A549 (cell line): Measurements from ENCODE around the gene RPTOR. TPM values are rescaled to one million over a fixed set of nuclear protein-coding genes. Genes with fewer than 3 reads are reported as not detected.

ENCODE experiments used
- ATAC-seq, 2 experiments: fragments of 200-7000 bp in 1 of 2; fragments of >200 bp in 1 of 2; cut with Nextera tagmentation in 1 of 2; cut with Tn5 transposase in 1 of 2; 3 replicates each; pipeline versions ENCODE4 v1.8.0 to v1.9.1; 2018 to 2020; ENCODE audit warnings: mild to moderate bottlenecking in 1 of 2, moderate library complexity in 1 of 2
- CTCF ChIA-PET: fragments of 300-600 bp; sonication (Branson Sonifier 250); formaldehyde crosslinking; extraction: SDS; loops from one replicate; lab custom pipeline; 2021; ENCODE audit warnings: antibody characterized with exemption, inconsistent platforms; lab: Yijun Ruan, JAX
- POLR2A ChIA-PET: fragments of 350-600 bp; formaldehyde crosslinking; extraction: SDS; loops from one replicate; lab custom pipeline; 2021; ENCODE audit warnings: antibody characterized with exemption, inconsistent platforms; lab: Yijun Ruan, JAX
- DNase-seq, 2 experiments: peaks; one replicate each; pipeline versions ENCODE4 v3.0.0 to v3.0.0-alpha.2; 2011 to 2016; ENCODE audit warnings: low read depth in 1 of 2, low spot score in 1 of 2
- FAIRE-seq: peaks from 2 replicates; lab custom pipeline; 2011; peaks lifted over from hg19 to GRCh38; lab: Jason Lieb, UNC
- H3K27ac ChIP-seq, 2 experiments: fragments of >200 bp; sonication (Bioruptor Twin); formaldehyde crosslinking; 3 replicates each; pipeline ENCODE4 v1.5.1; 2016 to 2017
- H3K4me1 ChIP-seq: fragments of >200 bp; sonication (Bioruptor Twin); formaldehyde crosslinking; 3 replicates; pipeline ENCODE4 v1.6.1; 2016
- H3K4me2 ChIP-seq: fragments of >200 bp; sonication (Bioruptor Twin); formaldehyde crosslinking; 3 replicates; pipeline ENCODE4 v1.6.1; 2016
- H3K4me3 ChIP-seq: fragments of >200 bp; sonication (Bioruptor Twin); formaldehyde crosslinking; 3 replicates; pipeline ENCODE4 v1.5.1; 2016
- H3K9me3 ChIP-seq: fragments of >200 bp; sonication (Bioruptor Twin); formaldehyde crosslinking; 3 replicates; pipeline ENCODE4 v1.6.1; 2016
- BCL3 ChIP-seq: fragments of >200 bp; sonication (Bioruptor Twin); formaldehyde crosslinking; IDR thresholded peaks from 3 replicates; pipeline ENCODE4 v1.6.1; 2016
- CBX8 ChIP-seq: fragments of 200-600 bp; sonication (generic); IDR thresholded peaks from 2 replicates; pipeline ENCODE4 v1.6.1; 2016
- CHD2 ChIP-seq: fragments of 150-350 bp; IDR thresholded peaks from 2 replicates; pipeline ENCODE4 v1.6.1; 2014; ENCODE audit warnings: low read length; ENCODE audit not compliant: partially characterized antibody
- EHF ChIP-seq: fragments of 250-450 bp; sonication (Bioruptor Pico); IDR thresholded peaks from 2 replicates; pipeline ENCODE4 v1.5.0; 2020; ENCODE audit warnings: mild to moderate bottlenecking
- ESRRA ChIP-seq: fragments of 150-350 bp; IDR thresholded peaks from 2 replicates; pipeline ENCODE4 v1.6.1; 2014; ENCODE audit warnings: mild to moderate bottlenecking, low read length, borderline replicate concordance
- FOSB ChIP-seq: fragments of 250-450 bp; sonication (Bioruptor Pico); IDR thresholded peaks from 2 replicates; pipeline ENCODE4 v1.5.0; 2020; ENCODE audit warnings: mild to moderate bottlenecking, moderate library complexity
- GATA3 ChIP-seq: IDR thresholded peaks from 2 replicates; pipeline ENCODE4 v1.6.1; 2012; ENCODE audit warnings: borderline replicate concordance
- HDAC2 ChIP-seq: fragments of 200-600 bp; sonication (generic); IDR thresholded peaks from 2 replicates; pipeline ENCODE4 v1.6.1; 2016
- HEYL ChIP-seq: fragments of 250-450 bp; sonication (Bioruptor Pico); IDR thresholded peaks from 2 replicates; pipeline ENCODE4 v1.8.0; 2021; ENCODE audit warnings: mild to moderate bottlenecking, moderate library complexity
- HOXA7 ChIP-seq: fragments of 250-450 bp; sonication (Bioruptor Pico); IDR thresholded peaks from 2 replicates; pipeline ENCODE4 v1.5.0; 2020; ENCODE audit warnings: mild to moderate bottlenecking, moderate library complexity
- HOXB13 ChIP-seq: fragments of 250-450 bp; sonication (Bioruptor Pico); IDR thresholded peaks from 2 replicates; pipeline ENCODE4 v1.5.0; 2020; ENCODE audit warnings: low read depth, mild to moderate bottlenecking, moderate library complexity
- JUNB ChIP-seq: fragments of >200 bp; sonication (Bioruptor Twin); formaldehyde crosslinking; IDR thresholded peaks from 2 replicates; pipeline ENCODE4 v1.6.1; 2016
- KDM1A ChIP-seq: fragments of 200-600 bp; sonication (generic); IDR thresholded peaks from 2 replicates; pipeline ENCODE4 v1.6.1; 2016; ENCODE audit warnings: low read depth, mild to moderate bottlenecking
- KDM5A ChIP-seq: fragments of 200-600 bp; sonication (generic); IDR thresholded peaks from 2 replicates; pipeline ENCODE4 v1.6.1; 2016; ENCODE audit warnings: antibody characterized with exemption, mild to moderate bottlenecking
- MAX ChIP-seq: IDR thresholded peaks from 2 replicates; pipeline ENCODE4 v1.6.1; 2012
- MAZ ChIP-seq: fragments of 150-350 bp; IDR thresholded peaks from 2 replicates; pipeline ENCODE4 v1.6.1; 2014; ENCODE audit warnings: antibody characterized with exemption, low read depth, low read length, borderline replicate concordance
- MYC ChIP-seq: IDR thresholded peaks from 2 replicates; pipeline ENCODE4 v1.6.1; 2012; ENCODE audit warnings: mild to moderate bottlenecking, inconsistent platforms, low read length, improper control_type of control experiment, borderline replicate concordance
- NFE2L2 ChIP-seq: fragments of 150-350 bp; conservative IDR thresholded peaks from 2 replicates; pipeline ENCODE4 v1.6.1; 2014; ENCODE audit warnings: low read length
- NR3C1 ChIP-seq: fragments of >200 bp; sonication (Bioruptor Twin); formaldehyde crosslinking; IDR thresholded peaks from 3 replicates; pipeline ENCODE4 v1.6.1; 2017
- POLR2A ChIP-seq: IDR thresholded peaks from 2 replicates; pipeline ENCODE4 v1.6.1; 2012; ENCODE audit warnings: mild to moderate bottlenecking, low read length
- RARB ChIP-seq: fragments of 250-450 bp; sonication (Bioruptor Pico); IDR thresholded peaks from 2 replicates; pipeline ENCODE4 v1.8.0; 2021; ENCODE audit warnings: mild to moderate bottlenecking, moderate library complexity
- RNF2 ChIP-seq: fragments of 200-600 bp; sonication (generic); IDR thresholded peaks from 2 replicates; pipeline ENCODE4 v1.6.1; 2016; ENCODE audit warnings: low read depth, mild to moderate bottlenecking, antibody characterized with exemption, moderate library complexity, borderline replicate concordance
- SREBF2 ChIP-seq: fragments of 450-650 bp; IDR thresholded peaks from 2 replicates; pipeline ENCODE4 v1.6.1; 2014; ENCODE audit warnings: mild to moderate bottlenecking, moderate library complexity
- TFCP2L1 ChIP-seq: fragments of 250-450 bp; sonication (Bioruptor Pico); IDR thresholded peaks from 2 replicates; pipeline ENCODE4 v1.5.0; 2021; ENCODE audit warnings: mild to moderate bottlenecking
- TP53 ChIP-seq: fragments of 250-450 bp; sonication (Bioruptor Pico); IDR thresholded peaks from 2 replicates; pipeline ENCODE4 v1.5.0; 2021; ENCODE audit warnings: mild to moderate bottlenecking, moderate library complexity
- ZC3H11A ChIP-seq: fragments of 450-650 bp; IDR thresholded peaks from 2 replicates; pipeline ENCODE4 v1.6.1; 2014; ENCODE audit warnings: antibody characterized with exemption, mild to moderate bottlenecking
- ZNF302 ChIP-seq: fragments of 250-450 bp; sonication (Bioruptor Pico); IDR thresholded peaks from 2 replicates; pipeline ENCODE4 v1.9.0; 2021; ENCODE audit warnings: inconsistent platforms, mild to moderate bottlenecking, moderate library complexity
- ZSCAN20 ChIP-seq: fragments of 250-450 bp; sonication (Bioruptor Pico); IDR thresholded peaks from 2 replicates; pipeline ENCODE4 v1.8.0; 2022; ENCODE audit warnings: mild to moderate bottlenecking, moderate library complexity
- WGBS: methylation state at CpG from one replicate; pipeline ENCODE4 v1.1.6; 2017; ENCODE audit errors: missing lambda C conversion rate; 5-methylcytosine and 5-hydroxymethylcytosine counted together
- polyA plus RNA-seq, 4 experiments: library from polyadenylated mRNA; depleted of rRNA in 3 of 4; stranded (reverse); fragments of >200 nt; fragmentation: RNase III in 1 of 4; extraction: RNeasy Plus Mini Kit Qiagen cat#74134 plus additional on column Dnase treatment in 1 of 4; gene quantifications; 2 replicates in 3 of 4; 3 replicates in 1 of 4; pipeline ENCODE4 v1.2.3, GENCODE V29; 2011 to 2017
- TF ChIP-seq, protein P1 (sequence below): fragments of 150-350 bp; IDR thresholded peaks from 2 replicates; pipeline ENCODE4 v1.6.1; 2014; ENCODE audit warnings: low read depth, mild to moderate bottlenecking, low read length
- TF ChIP-seq, protein P2 (sequence below): fragments of 250-450 bp; sonication (Bioruptor Pico); IDR thresholded peaks from 2 replicates; pipeline ENCODE4 v1.5.0; 2021; ENCODE audit warnings: mild to moderate bottlenecking, moderate library complexity, borderline replicate concordance

RPTOR gene
- polyA plus RNA-seq, 2 of the 4 experiments (the other 2 are of a cell fraction), result 10.8 to 27.1 TPM

DNA sequence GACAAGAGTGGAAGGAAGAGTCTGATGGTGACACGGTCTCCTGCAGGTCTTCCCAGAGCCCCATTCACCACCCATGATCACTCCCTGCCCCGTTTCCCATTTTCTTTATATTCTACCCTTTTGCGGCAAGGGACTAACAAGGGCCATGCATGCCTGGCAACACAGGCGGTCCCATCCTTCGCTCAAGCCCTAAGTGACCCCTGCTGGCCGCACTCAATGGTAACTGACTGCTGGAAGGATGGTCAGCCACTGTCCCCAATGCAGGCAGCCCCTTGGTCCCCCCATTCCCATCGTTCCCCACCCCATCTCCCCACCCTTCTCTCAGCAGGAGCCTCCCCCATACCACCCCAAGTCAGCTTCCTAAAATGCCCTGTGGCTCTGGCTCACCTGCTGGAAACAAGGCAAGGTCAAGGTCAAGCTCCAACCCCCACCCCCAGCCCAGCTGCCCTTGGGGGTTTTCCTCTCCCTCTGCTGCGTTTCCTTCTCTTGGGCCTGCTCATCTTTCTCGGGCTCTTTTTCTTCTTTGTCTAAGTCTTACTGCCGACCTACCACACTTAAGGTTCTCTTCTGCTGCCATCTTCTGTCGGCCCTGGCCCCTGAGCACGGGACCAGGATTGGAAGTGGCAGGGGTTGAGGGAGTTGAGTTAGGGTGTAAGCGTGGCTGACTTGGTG, 116.0 kb downstream of the RPTOR start:
- no peak for ATAC-seq
- Histone ChIP-seq H3K4me2 (no peak overlapping the region), H3K27ac (no peak overlapping the region), H3K4me3 (no peak overlapping the region), H3K4me1 (no peaks in the 10 kb centered on the region), H3K9me3 (peaks cover 19% of the 10 kb centered on the region)
- ChIA-PET POLR2A (no interaction called here), CTCF (interaction anchor here (1.0 to 3.0 kb wide), 3 partner anchors 11 to 85 kb away, joined by 3 to 9 read pairs (median 9); no protein-coding TSS in a partner anchor)
- no peak for DNase-seq
- TF ChIP-seq TFCP2L1 (CRISPR knock-in tag), result no peak
- no peak for TF ChIP-seq CHD2
- TF ChIP-seq GATA3, result no peak
- TF ChIP-seq HOXB13, result no peak
- no peak for TF ChIP-seq CBX8
- TF ChIP-seq, protein P1, sequence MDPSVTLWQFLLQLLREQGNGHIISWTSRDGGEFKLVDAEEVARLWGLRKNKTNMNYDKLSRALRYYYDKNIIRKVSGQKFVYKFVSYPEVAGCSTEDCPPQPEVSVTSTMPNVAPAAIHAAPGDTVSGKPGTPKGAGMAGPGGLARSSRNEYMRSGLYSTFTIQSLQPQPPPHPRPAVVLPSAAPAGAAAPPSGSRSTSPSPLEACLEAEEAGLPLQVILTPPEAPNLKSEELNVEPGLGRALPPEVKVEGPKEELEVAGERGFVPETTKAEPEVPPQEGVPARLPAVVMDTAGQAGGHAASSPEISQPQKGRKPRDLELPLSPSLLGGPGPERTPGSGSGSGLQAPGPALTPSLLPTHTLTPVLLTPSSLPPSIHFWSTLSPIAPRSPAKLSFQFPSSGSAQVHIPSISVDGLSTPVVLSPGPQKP, result no peak
- TF ChIP-seq ZC3H11A, result no peak
- no peak for TF ChIP-seq KDM1A
- TF ChIP-seq NR3C1, result no peak
- no peak for TF ChIP-seq EHF (CRISPR knock-in tag)
- no peak for TF ChIP-seq NFE2L2
- TF ChIP-seq MAX, result no peak
- no peak for TF ChIP-seq ZSCAN20 (CRISPR knock-in tag)
- no peak for TF ChIP-seq ZNF302 (CRISPR knock-in tag)
- no peak for TF ChIP-seq POLR2A
- no peak for TF ChIP-seq HDAC2
- no peak for TF ChIP-seq TP53 (CRISPR knock-in tag)
- no peak for TF ChIP-seq FOSB (CRISPR knock-in tag)
- no peak for TF ChIP-seq JUNB
- TF ChIP-seq MYC, result no peak
- 91% methylated on average over 12 of the region's 13 CpGs for WGBS
- FAIRE-seq, result no peak

- POLR2A ChIA-PET, result no interaction called here
- no peak for FAIRE-seq
Measured at GRCh38 chr17:80662557-80662956, 117.9 kb downstream of the RPTOR start.

DNA sequence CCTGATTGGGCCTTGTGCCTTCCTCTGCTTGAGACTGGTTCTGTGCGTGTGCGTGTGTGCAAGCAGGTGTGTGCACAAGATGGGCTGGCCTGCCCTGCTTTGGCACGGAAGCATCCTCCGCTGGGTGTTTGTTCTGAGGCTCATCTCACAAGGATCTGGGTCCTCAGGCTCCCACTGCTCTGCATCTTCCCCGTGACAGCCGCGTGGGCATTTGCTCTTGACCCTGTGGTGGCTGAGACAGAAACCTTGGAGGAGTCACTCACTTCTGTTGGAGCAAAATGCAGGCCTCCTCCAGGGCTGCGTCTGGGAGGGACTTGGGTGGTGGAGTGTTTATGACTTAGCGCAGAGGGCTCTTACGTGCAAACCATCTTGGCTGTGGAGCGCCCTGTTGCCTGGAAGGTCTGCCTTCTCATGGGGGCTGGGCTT, 119.2 kb downstream of the RPTOR start:
- CTCF ChIA-PET, result interaction anchor here (0.6 to 3.0 kb wide), 3 partner anchors 10 to 1205 kb away, joined by 3 to 9 read pairs (median 4); no protein-coding TSS in a partner anchor
- Histone ChIP-seq H3K4me2 (no peak overlapping the region), H3K27ac (no peak overlapping the region), H3K4me3 (no peak overlapping the region), H3K9me3 (no peaks in the 10 kb centered on the region), H3K4me1 (no peaks in the 10 kb centered on the region)
- peak; percentile 22 to 29; a peak in 3 of 6 replicates for ATAC-seq
- no peak for FAIRE-seq
- WGBS, result 94% methylated on average over 11 of the region's 11 CpGs
- POLR2A ChIA-PET, result no interaction called here
- DNase-seq, result no peak
- TF ChIP-seq RARB (CRISPR knock-in tag) (no peak), KDM5A (no peak), BCL3 (no peak), NFE2L2 (no peak), POLR2A (no peak), TFCP2L1 (CRISPR knock-in tag) (no peak), RNF2 (no peak), CHD2 (no peak), TP53 (CRISPR knock-in tag) (no peak), HOXA7 (no peak), HEYL (no peak), SREBF2 (no peak), MAZ (no peak), ESRRA (no peak)
- TF ChIP-seq, protein P2, sequence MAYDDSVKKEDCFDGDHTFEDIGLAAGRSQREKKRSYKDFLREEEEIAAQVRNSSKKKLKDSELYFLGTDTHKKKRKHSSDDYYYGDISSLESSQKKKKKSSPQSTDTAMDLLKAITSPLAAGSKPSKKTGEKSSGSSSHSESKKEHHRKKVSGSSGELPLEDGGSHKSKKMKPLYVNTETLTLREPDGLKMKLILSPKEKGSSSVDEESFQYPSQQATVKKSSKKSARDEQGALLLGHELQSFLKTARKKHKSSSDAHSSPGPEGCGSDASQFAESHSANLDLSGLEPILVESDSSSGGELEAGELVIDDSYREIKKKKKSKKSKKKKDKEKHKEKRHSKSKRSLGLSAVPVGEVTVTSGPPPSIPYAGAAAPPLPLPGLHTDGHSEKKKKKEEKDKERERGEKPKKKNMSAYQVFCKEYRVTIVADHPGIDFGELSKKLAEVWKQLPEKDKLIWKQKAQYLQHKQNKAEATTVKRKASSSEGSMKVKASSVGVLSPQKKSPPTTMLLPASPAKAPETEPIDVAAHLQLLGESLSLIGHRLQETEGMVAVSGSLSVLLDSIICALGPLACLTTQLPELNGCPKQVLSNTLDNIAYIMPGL (CRISPR knock-in tag), result no peak
- TF ChIP-seq, protein P1, result no peak

More at GRCh38 chr17:80662557-80662956, 117.9 kb downstream of the RPTOR start:
- CTCF ChIA-PET, result interaction anchor here (1.3 to 3.0 kb wide), 3 partner anchors 9 to 87 kb away, joined by 4 to 9 read pairs (median 9); no protein-coding TSS in a partner anchor
- H3K9me3 ChIP-seq, result peaks cover 2% of the 10 kb centered on the region
- no peaks in the 10 kb centered on the region for H3K4me1 ChIP-seq
- DNase-seq, result no peak
- H3K4me2 ChIP-seq, result no peak overlapping the region
- TF ChIP-seq RNF2 (no peak), HOXB13 (no peak), GATA3 (no peak)
- TF ChIP-seq, all 56 proteins: peak for 0
- Histone ChIP-seq H3K4me3 (no peak overlapping the region), H3K27ac (no peak overlapping the region)
- 92% methylated on average over 6 of the region's 6 CpGs for WGBS
- no peak for ATAC-seq
